CD14-positive monocyte (primary cell): ENCODE measurements around the gene DNAAF1. TPM values are rescaled to one million over a fixed set of nuclear protein-coding genes. Genes with fewer than 3 reads are reported as not detected.
A peak's percentile ranks its signal among the peaks of the same experiment; 100 is the strongest.

Experiments used
- DNase-seq, 3 donors: peaks; one replicate each; pipeline ENCODE4 v3.0.0-alpha.2; 2011 to 2022
- H2AFZ ChIP-seq: 2 replicates; pipeline ENCODE4 v1.6.0; 2012; ENCODE audit warnings: mild to moderate bottlenecking, low read depth, low read length, inconsistent platforms; ENCODE audit not compliant: insufficient read depth, poor library complexity, severe bottlenecking
- H3K27ac ChIP-seq, 2 donors: 1 replicate in 1 of 2; 2 replicates in 1 of 2; pipeline ENCODE4 v1.5.1; 2012 to 2013; ENCODE audit warnings: low read length in 2 of 2, control low read depth in 1 of 2, inconsistent platforms in 1 of 2, low read depth in 1 of 2, mild to moderate bottlenecking in 1 of 2
- H3K27me3 ChIP-seq, 2 donors: one replicate each; pipeline versions ENCODE4 v1.6.0 to v1.6.1; 2011 to 2013; ENCODE audit warnings: low read length in 2 of 2; ENCODE audit not compliant: control insufficient read depth in 2 of 2, insufficient read depth in 2 of 2
- H3K36me3 ChIP-seq, 2 donors: replicated peaks in 1 of 2; 1 replicate in 1 of 2; 2 replicates in 1 of 2; pipeline versions ENCODE4 v1.5.1 to v1.6.1; 2012 to 2013; ENCODE audit warnings: low read length in 2 of 2, control low read depth in 1 of 2, inconsistent platforms in 1 of 2, mild to moderate bottlenecking in 1 of 2; ENCODE audit not compliant: insufficient read depth in 2 of 2, control insufficient read depth in 1 of 2
- H3K4me1 ChIP-seq, 2 donors: 1 replicate in 1 of 2; 2 replicates in 1 of 2; pipeline versions ENCODE4 v1.5.1 to v1.6.1; 2012 to 2013; ENCODE audit warnings: low read length in 2 of 2, control low read depth in 1 of 2, inconsistent platforms in 1 of 2, mild to moderate bottlenecking in 1 of 2, moderate library complexity in 1 of 2; ENCODE audit not compliant: insufficient read depth in 2 of 2, control insufficient read depth in 1 of 2
- H3K4me2 ChIP-seq: replicated peaks from 2 replicates; pipeline ENCODE3; 2012; ENCODE audit warnings: low read length, moderate library complexity, mild to moderate bottlenecking; ENCODE audit not compliant: poor library complexity, severe bottlenecking; ENCODE audit errors: extremely low read depth
- H3K4me3 ChIP-seq, 3 experiments: fragments of 200-600 bp in 1 of 3; sonication (generic) in 1 of 3; replicated peaks in 1 of 3; 1 replicate in 2 of 3; 2 replicates in 1 of 3; pipeline ENCODE4 v1.5.1; 2011 to 2013; ENCODE audit warnings: low read length in 3 of 3, mild to moderate bottlenecking in 3 of 3, control low read depth in 2 of 3, low read depth in 2 of 3, inconsistent platforms in 1 of 3, moderate library complexity in 1 of 3
- H3K79me2 ChIP-seq: 2 replicates; pipeline ENCODE4 v1.6.0; 2012; ENCODE audit warnings: mild to moderate bottlenecking, control low read depth, inconsistent platforms, low read length, moderate library complexity; ENCODE audit not compliant: insufficient read depth
- H3K9ac ChIP-seq: 2 replicates; pipeline ENCODE4 v1.6.0; 2017; ENCODE audit warnings: low read length, mild to moderate bottlenecking; ENCODE audit not compliant: insufficient read depth, poor library complexity, severe bottlenecking
- H3K9me3 ChIP-seq, 2 donors: replicated peaks in 1 of 2; 1 replicate in 1 of 2; 2 replicates in 1 of 2; pipeline versions ENCODE4 v1.5.1 to v1.6.1; 2012 to 2013; ENCODE audit warnings: low read length in 2 of 2, control low read depth in 1 of 2; ENCODE audit not compliant: control insufficient read depth in 1 of 2, insufficient read depth in 1 of 2
- H4K20me1 ChIP-seq: 2 replicates; pipeline ENCODE4 v1.6.0; 2012; ENCODE audit warnings: mild to moderate bottlenecking, low read length, control low read depth, moderate library complexity; ENCODE audit not compliant: insufficient read depth
- H3K27ac Mint-ChIP-seq, 7 donors: one replicate each; pipeline ENCODE4 v1.8.0; 2020; ENCODE audit warnings: mild to moderate bottlenecking in 7 of 7, mixed read lengths in 7 of 7, moderate library complexity in 6 of 7, inconsistent platforms in 2 of 7
- H3K27me3 Mint-ChIP-seq, 3 donors: one replicate each; pipeline ENCODE4 v1.8.0; 2021 to 2022; ENCODE audit warnings: low read depth in 3 of 3, mild to moderate bottlenecking in 3 of 3, mixed read lengths in 3 of 3, moderate library complexity in 3 of 3, inconsistent platforms in 1 of 3
- H3K36me3 Mint-ChIP-seq, 2 donors: one replicate each; pipeline ENCODE4 v1.8.0; 2020; ENCODE audit warnings: mixed read lengths in 2 of 2, inconsistent platforms in 1 of 2, mild to moderate bottlenecking in 1 of 2
- H3K4me1 Mint-ChIP-seq: one replicate; pipeline ENCODE4 v1.8.0; 2020; ENCODE audit warnings: mild to moderate bottlenecking, mixed read lengths
- H3K4me3 Mint-ChIP-seq, 2 donors: one replicate each; pipeline ENCODE4 v1.8.0; 2020; ENCODE audit warnings: mild to moderate bottlenecking in 2 of 2, mixed read lengths in 2 of 2, moderate library complexity in 1 of 2
- H3K9me3 Mint-ChIP-seq, 7 donors: one replicate each; pipeline ENCODE4 v1.8.0; 2020 to 2022; ENCODE audit warnings: mixed read lengths in 7 of 7, mild to moderate bottlenecking in 6 of 7, moderate library complexity in 6 of 7, inconsistent platforms in 2 of 7
- CTCF ChIP-seq: fragments of 200-600 bp; IDR thresholded peaks from one replicate; pipeline ENCODE4 v1.8.0; 2022; ENCODE audit warnings: antibody characterized with exemption, mild to moderate bottlenecking
- WGBS: methylation state at CpG from one replicate; pipeline ENCODE4 v1.1.5; 2013; ENCODE audit warnings: missing lambda C conversion rate; ENCODE audit not compliant: insufficient coverage; 5-methylcytosine and 5-hydroxymethylcytosine counted together
- intact Hi-C, 2 donors: fragments of 100-400 bp; cut with micrococcal nuclease; formaldehyde crosslinking; loops; one replicate each; pipeline versions ENCODE4 v1.15.0 to v1.15.1; 2023
- polyA plus RNA-seq, 3 donors: library from polyadenylated mRNA; depleted of rRNA in 1 of 3; unstranded in 2 of 3; stranded (reverse) in 1 of 3; fragments of 300-500 nt in 2 of 3; fragments of >200 nt in 1 of 3; fragmentation: Illumina TruSeq in 2 of 3; gene quantifications; 1 replicate in 2 of 3; 2 replicates in 1 of 3; pipeline ENCODE4 v1.2.3, GENCODE V29; 2012 to 2021

Gene DNAAF1
- polyA plus RNA-seq, 3 donors = 0.23 to 14.6 TPM; not detected in 1

DNA sequence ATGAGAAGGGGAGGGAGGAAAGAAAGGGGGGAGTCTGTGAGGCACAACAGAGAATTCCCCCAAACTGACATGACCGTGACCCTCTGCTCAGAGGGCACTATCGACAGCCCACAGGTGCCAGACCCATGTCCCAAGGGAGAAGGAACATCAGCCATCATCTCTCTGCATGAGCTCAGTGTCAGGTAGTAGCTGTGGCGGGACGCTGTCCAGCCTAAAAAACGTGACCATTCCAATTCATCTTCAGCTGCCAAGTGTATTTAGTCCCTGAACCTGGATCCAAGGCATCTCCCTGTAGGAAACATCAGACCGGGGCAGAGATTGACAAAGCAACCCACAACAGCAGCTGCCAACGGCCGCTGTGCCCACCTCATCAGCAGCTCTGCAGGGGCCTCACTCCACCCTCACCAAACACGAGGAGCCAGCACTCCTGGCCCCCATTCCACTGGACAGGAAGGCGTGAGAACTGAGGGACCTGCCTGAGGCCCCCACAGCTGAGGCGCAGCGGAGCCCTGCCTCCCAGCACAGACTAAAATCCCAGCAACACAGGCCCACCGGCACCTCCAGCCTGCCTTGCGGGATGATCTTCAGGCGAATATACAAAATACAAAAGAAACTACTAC lies 33.1 kb downstream of the DNAAF1 start:
- Histone ChIP-seq H3K36me3 (peaks cover 58% of the 10 kb centered on the region in 2 donors), H3K79me2 (no peaks in the 10 kb centered on the region), H2AFZ (no peak overlapping the region), H3K4me3 (no peak overlapping the region), H4K20me1 (peaks cover 3% of the 10 kb centered on the region), H3K27me3 (no peaks in the 10 kb centered on the region), H3K4me1 (peaks cover 24 to 26% of the 10 kb centered on the region in 2 donors), H3K4me2 (no peak overlapping the region), H3K27ac (peak overlapping the region in 1 of 2 donors; percentile 32), H3K9ac (no peak overlapping the region), H3K9me3 (no peaks in the 10 kb centered on the region)
- WGBS = 93% methylated on average over 11 of the region's 15 CpGs
- Mint-ChIP-seq H3K4me3 (no peak overlapping the region), H3K27me3 (peaks cover 1 to 5% (median 2%) of the 10 kb centered on the region in 3 donors), H3K4me1 (peaks cover 27% of the 10 kb centered on the region), H3K27ac (peak overlapping the region in 5 of 7 donors; percentile 10 to 97 (median 83)), H3K9me3 (no peaks in the 10 kb centered on the region), H3K36me3 (peaks cover 48 to 62% of the 10 kb centered on the region in 2 donors)
- DNase-seq = no peak
- intact Hi-C loops = no loop called here
- TF ChIP-seq CTCF = no peak

GRCh38 chr16:84178892-84179611 lies 33.9 kb downstream of the DNAAF1 start:
- Histone ChIP-seq H3K27me3 (no peaks in the 10 kb centered on the region), H2AFZ (no peak overlapping the region), H3K4me3 (no peak overlapping the region), H3K27ac (no peak overlapping the region), H3K4me1 (peaks cover 24 to 26% of the 10 kb centered on the region in 2 donors), H4K20me1 (peaks cover 5% of the 10 kb centered on the region), H3K79me2 (peaks cover 4% of the 10 kb centered on the region), H3K9me3 (no peaks in the 10 kb centered on the region), H3K4me2 (no peak overlapping the region), H3K9ac (no peak overlapping the region), H3K36me3 (peaks cover 63 to 66% of the 10 kb centered on the region in 2 donors)
- Mint-ChIP-seq H3K4me3 (no peak overlapping the region), H3K27me3 (peaks cover 1 to 5% (median 2%) of the 10 kb centered on the region in 3 donors), H3K4me1 (peaks cover 27% of the 10 kb centered on the region), H3K27ac (peak overlapping the region in 5 of 7 donors; percentile 10 to 97 (median 69)), H3K36me3 (peaks cover 56 to 70% of the 10 kb centered on the region in 2 donors), H3K9me3 (no peaks in the 10 kb centered on the region)
- DNase-seq = no peak
- 96% methylated on average over 27 of the region's 28 CpGs for WGBS
- no peak for TF ChIP-seq CTCF
- intact Hi-C loops = no loop called here
